Stimulated activated CD4-positive, alpha-beta T cell treated with anti-CD3 and anti-CD28 coated beads, Interleukin-15, amount 100 ng/mL, for 48 hours (primary cell): ENCODE data around the gene MYCL.
"Not testable (repeated sequence)": the region's sequence is repeated elsewhere in the genome, so short reads cannot be mapped to it uniquely, and the experiment has no call there.

Source experiments
- DNase-seq, 2 donors: peaks; one replicate each; pipeline ENCODE4 v3.0.0-alpha.2; 2020; ENCODE audit warnings: low read depth in 2 of 2

MYCL gene

GRCh38 chr1:39919545-39919944 lies 17.8 kb upstream of the MYCL start:
- peak; percentile 23 to 38 for DNase-seq

DNA sequence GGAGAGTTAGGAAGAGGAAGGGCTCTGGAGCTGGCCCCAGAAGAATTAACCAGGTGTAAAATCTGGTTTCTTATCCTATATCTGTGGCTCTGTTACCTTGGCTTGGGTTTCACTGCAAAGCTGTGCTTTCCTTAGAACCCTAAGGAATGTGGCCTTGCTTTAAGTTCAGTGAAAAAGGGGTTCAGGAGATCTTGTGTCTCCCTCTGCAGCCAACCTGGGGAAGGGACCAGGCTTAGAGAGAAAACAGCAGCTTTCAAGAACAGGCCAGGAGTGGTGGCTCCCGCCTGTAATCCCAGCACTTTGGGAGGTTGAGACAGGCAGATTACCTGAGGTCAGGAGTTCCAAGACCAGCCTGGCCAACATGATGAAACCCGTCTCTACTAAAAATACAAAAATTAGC lies 16.1 kb upstream of the MYCL start:
- no peak for DNase-seq

- DNase-seq = no peak
Observed at GRCh38 chr1:39915499-39916129, 13.9 kb upstream of the MYCL start.

DNA sequence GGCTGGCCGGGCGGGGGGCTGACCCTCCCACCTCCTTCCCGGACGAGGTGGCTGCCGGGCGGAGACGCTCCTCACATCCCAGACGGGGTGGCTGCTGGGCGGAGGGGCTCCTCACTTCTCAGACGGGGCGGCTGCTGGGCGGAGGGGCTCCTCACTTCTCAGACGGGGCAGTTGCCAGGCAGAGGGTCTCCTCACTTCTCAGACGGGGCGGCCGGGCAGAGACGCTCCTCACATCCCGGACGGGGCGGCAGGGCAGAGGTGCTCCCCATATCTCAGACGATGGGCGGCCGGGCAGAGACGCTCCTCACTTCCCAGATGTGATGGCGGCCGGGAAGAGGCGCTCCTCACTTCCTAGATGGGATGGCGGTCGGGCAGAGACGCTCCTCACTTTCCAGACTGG lies 11.4 kb upstream of the MYCL start:
- not testable (repeated sequence) for DNase-seq

DNA sequence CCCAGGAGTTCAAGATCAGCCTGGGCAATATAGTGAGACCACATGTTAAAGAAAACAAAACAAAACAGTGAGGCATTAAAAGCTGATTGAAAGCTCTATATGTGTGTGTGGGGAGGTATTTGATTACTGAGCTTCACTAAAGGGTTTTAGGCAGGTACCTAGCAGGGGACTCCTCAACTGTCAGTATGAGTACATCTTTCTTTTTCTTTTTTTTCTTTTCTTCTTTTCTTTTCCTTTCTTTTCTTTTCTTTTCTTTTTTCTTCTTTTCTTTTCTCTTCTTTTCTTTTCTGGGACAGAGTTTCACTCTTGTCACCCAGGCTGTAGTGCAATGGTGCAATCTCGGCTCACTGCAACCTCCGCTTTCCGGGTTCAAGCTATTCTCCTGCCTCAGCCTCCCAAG lies 8.5 kb upstream of the MYCL start:
- DNase-seq = no peak

DNA sequence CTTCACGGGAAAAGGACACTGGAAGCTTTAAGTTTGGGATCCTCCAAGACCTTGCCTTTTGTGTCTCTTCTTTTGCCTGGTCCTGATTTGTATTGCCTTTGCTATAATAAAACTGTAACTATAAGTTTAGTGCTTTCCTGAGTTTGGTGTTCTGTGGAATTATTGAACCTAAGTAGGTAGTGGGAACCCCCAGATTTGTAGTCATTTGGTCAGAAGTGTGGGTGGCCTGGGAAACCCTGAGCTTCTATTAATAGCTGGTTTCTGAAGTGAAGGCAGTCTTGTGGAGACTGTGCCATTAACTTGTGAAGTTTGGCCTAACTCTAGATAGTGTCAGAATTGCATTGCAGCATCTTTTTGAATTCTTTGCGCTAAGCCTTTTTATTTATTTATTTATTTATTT lies 6.8 kb upstream of the MYCL start:
- no peak for DNase-seq

DNA sequence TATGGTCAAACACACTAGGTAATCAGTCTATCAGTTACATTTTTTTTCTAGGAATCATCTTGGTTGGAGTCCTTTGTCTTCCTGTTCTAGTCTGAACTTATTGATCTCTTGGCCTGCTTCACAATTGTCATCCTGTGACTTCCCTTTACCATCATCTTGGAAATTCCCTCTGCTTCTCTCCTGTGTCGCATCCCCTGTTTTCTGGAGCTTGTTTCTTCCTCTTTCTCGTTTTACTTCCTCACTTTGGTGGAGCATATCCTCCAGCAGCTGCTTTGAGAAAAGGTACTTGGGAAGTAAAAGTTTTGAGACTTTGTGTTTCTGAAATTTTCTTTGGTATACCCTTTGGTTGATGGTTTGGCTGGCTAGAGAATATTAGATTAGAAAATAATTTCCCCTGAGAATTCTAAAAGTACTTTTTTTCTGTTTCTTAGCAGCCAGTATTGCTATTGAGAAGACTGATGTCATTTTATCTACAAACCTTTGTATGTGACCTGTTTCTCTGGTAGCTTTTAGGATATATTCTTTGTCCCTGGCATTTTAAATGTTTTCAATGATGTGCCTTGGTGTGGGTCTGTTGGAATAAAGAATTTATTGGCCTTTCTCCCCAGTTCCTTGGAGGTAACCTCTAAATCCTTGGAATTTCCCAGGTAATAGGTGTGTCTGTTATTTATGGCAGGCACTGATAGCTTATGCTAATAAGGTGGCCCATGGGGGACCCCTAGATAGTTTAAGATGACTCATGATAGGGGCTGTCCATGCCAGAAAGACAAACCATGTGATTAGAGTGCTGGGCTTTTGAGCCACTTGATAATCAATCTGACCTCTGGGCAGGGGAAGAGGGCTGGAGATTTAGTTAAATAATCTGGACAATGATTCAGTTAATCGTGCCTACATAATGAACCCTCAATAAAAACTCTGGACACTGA lies 6.1 kb upstream of the MYCL start:
- DNase-seq = no peak

DNA sequence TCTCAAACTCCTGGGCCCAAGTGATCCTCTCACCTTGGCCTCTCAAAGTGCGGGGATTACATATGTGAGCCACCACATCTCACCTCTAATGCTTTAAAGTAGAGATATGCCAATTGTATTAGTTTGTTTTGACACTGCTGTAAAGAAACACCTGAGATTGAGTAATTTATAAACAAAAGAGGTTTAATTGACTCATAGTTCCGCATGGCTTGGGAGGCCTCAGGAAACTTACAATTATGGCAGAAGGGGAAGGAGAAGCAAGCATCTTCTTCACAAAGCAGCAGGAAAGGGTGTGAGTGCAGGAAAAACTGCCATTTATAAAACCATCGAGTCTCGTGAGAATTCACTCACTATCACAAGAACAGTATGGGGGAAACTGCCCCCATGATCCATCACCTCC lies 3.5 kb upstream of the MYCL start:
- DNase-seq = no peak

GRCh38 chr1:39902460-39902807 lies 717 bp upstream of the MYCL start:
- no peak for DNase-seq

GRCh38 chr1:39901464-39901713 lies 328 bp downstream of the MYCL start:
- DNase-seq = no peak

GRCh38 chr1:39900662-39901463 lies 854 bp downstream of the MYCL start:
- no peak for DNase-seq

GRCh38 chr1:39899611-39900538 lies 1.8 kb downstream of the MYCL start:
- DNase-seq = no peak

GRCh38 chr1:39898648-39899603 lies 2.8 kb downstream of the MYCL start:
- DNase-seq = no peak

DNA sequence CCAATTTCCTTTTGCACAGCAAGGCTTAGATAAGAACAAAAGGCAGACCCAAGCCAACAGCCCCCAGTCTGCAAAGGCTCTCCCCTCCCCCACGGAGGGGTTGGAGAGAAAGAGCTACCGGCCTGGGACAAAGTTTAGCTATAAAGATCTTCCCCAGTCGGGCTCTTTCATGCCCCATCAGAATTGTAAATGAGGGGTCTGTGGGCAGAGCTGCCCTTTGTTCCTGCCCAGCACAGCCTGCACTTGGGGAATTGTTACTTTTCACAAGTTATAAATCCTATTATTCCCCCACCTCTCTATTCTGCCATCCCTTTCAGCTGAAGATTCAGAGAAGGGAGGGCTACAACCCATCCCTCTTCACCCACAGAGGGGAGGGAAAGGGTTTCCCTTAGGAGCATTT lies 3.5 kb downstream of the MYCL start:
- no peak for DNase-seq

- no peak for DNase-seq
Observed at GRCh38 chr1:39896909-39897685, 4.6 kb downstream of the MYCL start.

- no peak for DNase-seq
Observed at GRCh38 chr1:39895731-39896480, 5.8 kb downstream of the MYCL start.

GRCh38 chr1:39894884-39895495 lies 6.7 kb downstream of the MYCL start:
- DNase-seq = no peak
